ENCODE data around the gene DCTN5.

DCTN5 gene

DNA sequence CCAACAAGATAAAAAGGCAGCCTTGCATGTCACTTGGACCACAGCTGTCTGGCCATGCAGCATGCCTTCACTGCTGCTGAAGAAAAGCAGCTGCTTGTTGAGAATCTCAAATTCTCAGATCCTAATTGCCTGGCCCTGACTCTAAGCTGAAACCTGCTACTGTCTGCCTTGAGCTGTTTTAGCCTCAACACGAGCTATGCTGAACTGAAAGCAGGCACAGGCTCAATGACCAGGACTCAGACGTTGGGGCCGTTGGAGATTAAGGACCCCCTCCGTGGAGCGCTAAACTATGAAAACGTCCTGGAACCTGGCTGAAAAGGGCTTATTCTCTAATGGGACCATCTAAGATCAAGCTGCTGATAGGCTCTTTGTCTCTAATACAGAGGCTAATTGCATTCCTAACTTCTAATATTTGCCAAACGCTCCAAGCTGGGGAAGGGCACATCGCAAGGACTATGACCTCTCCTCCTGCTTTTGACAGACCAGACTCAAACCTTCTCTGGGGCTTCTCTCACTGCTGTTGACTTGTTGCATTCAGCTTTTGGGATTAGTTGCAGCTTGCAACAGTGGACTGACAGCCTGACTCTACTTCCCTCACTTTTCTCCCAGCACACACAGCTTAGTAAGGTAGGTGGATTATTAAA lies 32.8 kb downstream of the DCTN5 start:
- no peak for DNase-seq (ENCODE audit: low read depth)
- no peak overlapping the region for H3K4me3 ChIP-seq (ENCODE audit: low read length)
- TF ChIP-seq, protein P1, sequence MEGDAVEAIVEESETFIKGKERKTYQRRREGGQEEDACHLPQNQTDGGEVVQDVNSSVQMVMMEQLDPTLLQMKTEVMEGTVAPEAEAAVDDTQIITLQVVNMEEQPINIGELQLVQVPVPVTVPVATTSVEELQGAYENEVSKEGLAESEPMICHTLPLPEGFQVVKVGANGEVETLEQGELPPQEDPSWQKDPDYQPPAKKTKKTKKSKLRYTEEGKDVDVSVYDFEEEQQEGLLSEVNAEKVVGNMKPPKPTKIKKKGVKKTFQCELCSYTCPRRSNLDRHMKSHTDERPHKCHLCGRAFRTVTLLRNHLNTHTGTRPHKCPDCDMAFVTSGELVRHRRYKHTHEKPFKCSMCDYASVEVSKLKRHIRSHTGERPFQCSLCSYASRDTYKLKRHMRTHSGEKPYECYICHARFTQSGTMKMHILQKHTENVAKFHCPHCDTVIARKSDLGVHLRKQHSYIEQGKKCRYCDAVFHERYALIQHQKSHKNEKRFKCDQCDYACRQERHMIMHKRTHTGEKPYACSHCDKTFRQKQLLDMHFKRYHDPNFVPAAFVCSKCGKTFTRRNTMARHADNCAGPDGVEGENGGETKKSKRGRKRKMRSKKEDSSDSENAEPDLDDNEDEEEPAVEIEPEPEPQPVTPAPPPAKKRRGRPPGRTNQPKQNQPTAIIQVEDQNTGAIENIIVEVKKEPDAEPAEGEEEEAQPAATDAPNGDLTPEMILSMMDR (IDR thresholded peaks at IDR 0.05; ENCODE audit: insufficient read depth, low read depth, low read length, missing control alignments), result no peak

DNA sequence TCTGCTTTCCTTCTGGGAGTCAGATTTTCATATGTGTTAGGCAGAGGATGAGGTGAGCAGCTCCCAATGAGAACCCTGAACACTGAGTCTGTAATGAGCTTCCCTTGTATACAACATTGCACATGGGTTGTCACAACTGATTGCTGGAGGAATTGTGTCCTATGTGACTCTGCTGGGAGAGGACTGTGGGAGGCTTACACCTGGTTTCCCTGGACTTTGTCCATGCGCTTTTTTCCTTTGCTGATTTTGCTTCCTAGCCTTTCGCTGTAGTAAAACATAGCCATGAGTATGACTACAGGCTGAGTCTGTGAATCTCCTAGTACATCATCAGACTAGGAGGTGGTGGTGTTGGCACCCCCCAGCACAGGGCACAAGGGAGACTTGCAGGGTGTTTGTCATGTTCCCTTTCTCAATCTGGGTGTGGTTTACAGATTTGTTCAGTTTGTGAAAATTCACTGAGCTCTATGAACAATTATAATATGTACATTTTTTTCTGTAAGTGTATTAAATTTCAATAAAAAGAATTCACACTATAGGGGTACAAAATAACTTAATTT lies 35.7 kb downstream of the DCTN5 start:
- H3K4me3 ChIP-seq (ENCODE audit: low read length), result no peak overlapping the region
- no peak for DNase-seq (ENCODE audit: low read depth)
- TF ChIP-seq, protein P1 (IDR thresholded peaks at IDR 0.05; ENCODE audit: insufficient read depth, low read depth, low read length, missing control alignments), result no peak

DNA sequence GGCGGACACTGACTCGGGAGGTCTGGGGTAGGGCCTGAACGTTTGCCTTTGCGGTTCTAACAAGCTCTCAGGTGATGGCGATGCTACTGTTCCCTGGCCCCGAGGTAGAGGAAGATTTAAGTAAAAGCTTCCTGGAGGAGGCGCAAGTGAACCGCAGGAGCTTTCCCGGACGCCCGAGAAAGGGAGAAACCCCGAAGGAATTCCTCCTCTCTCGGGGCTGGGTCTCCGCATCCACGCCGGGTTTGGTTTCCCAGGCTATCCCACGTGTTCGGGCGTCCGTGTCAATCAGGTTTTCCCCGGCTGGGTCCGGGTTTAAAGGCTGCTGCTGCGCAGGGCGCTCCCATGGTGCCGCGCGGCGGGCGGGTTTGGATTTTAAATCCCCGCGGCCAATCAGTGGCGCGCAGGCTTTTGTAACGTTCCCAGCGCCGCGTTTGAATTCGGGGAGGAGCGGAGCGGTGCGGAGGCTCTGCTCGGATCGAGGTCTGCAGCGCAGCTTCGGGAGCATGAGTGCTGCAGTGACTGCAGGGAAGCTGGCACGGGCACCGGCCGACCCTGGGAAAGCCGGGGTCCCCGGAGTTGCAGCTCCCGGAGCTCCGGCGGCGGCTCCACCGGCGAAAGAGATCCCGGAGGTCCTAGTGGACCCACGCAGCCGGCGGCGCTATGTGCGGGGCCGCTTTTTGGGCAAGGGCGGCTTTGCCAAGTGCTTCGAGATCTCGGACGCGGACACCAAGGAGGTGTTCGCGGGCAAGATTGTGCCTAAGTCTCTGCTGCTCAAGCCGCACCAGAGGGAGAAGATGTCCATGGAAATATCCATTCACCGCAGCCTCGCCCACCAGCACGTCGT lies 37.4 kb downstream of the DCTN5 start, which contains the start of gene PLK1:
TSS of gene PLK1 (plus strand) at position 460 of the 844 bp plus-strand sequence. CDS start at position 504, 44 bp downstream.
- TF ChIP-seq, protein P1 (IDR thresholded peaks at IDR 0.05; ENCODE audit: insufficient read depth, low read depth, low read length, missing control alignments), result peak; percentile 46
- peak within 1 kb of the TSS; percentile 68 for H3K4me3 ChIP-seq (ENCODE audit: low read length)
- peak; percentile 88 for DNase-seq (ENCODE audit: low read depth)

DNA sequence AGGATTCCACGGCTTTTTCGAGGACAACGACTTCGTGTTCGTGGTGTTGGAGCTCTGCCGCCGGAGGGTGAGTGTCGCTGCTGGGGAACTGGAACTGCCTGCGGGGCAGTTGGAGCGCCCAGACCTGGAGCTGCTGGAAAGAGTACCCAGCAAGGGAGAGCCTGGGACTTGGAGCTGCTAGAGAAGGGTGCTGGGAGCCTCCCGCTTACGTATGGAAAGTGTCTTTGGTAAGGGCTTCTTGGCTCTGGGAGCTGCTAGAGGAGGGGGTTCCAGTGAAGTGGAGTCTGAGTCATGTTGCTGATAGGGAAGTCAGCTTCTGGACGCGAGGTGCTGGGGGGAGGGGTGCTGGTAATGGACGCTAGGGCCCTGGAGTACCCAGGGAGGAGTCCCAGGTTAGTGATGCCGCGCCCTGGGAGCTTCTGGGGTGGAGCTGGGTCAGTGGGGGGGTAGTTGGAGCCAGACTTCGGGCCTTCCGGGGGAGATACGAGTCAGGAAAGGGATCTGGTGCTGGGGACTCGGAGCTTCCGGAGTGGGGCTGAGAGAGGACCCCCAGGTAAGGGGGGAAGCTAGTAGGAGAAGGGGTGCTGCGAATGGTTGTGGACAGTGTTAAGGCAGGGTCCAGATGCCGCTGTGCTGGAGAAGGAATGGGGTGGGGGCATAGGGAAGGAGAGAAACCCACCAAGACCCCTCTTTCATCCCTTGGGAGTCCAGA lies 38.2 kb downstream of the DCTN5 start:
- TF ChIP-seq, protein P1 (IDR thresholded peaks at IDR 0.05; ENCODE audit: insufficient read depth, low read depth, low read length, missing control alignments), result no peak
- DNase-seq (ENCODE audit: low read depth), result peak; percentile 38
- peak overlapping the region; percentile 68 for H3K4me3 ChIP-seq (ENCODE audit: low read length)

- peak overlapping the region; percentile 68 for H3K4me3 ChIP-seq (ENCODE audit: low read length)
- TF ChIP-seq, protein P1 (IDR thresholded peaks at IDR 0.05; ENCODE audit: insufficient read depth, low read depth, low read length, missing control alignments), result no peak
- peak; percentile 20 for DNase-seq (ENCODE audit: low read depth)
Observed at GRCh38 chr16:23679986-23680336, 38.7 kb downstream of the DCTN5 start.

GRCh38 chr16:23682181-23682580 lies 40.9 kb downstream of the DCTN5 start:
- DNase-seq (ENCODE audit: low read depth), result peak; percentile 47
- TF ChIP-seq, protein P1 (IDR thresholded peaks at IDR 0.05; ENCODE audit: insufficient read depth, low read depth, low read length, missing control alignments), result no peak
- no peak overlapping the region for H3K4me3 ChIP-seq (ENCODE audit: low read length)
